ENCODE measurements around the gene LZTS2.

LZTS2 gene

GRCh38 chr10:101027106-101027720 lies 27.6 kb downstream of the LZTS2 start:
- H3K9me3 ChIP-seq (ENCODE audit: low read depth, low read length) = no peaks in the 10 kb centered on the region
- no peaks in the 10 kb centered on the region for H3K36me3 ChIP-seq (ENCODE audit: insufficient read depth, low read length)
- no peak overlapping the region for H3K27ac ChIP-seq
- no peak for DNase-seq (ENCODE audit: low read depth, low spot score)
- H3K4me3 ChIP-seq = no peak overlapping the region
- H3K9ac ChIP-seq (ENCODE audit: insufficient read length) = no peak overlapping the region
- TF ChIP-seq POLR2AphosphoS5 (IDR thresholded peaks at IDR 0.05; ENCODE audit: borderline replicate concordance, low read depth, low read length) (no peak), EZH2 (IDR thresholded peaks at IDR 0.05) (no peak), FOXP2 (optimal IDR thresholded peaks at IDR 0.05; ENCODE audit: control extremely low read depth, extremely low read length, insufficient read depth) (no peak)

- Histone ChIP-seq H3K36me3 (ENCODE audit: insufficient read depth, low read length) (no peaks in the 10 kb centered on the region), H3K9ac (ENCODE audit: insufficient read length) (no peak overlapping the region), H3K4me3 (no peak overlapping the region), H3K9me3 (ENCODE audit: low read depth, low read length) (no peaks in the 10 kb centered on the region), H3K27ac (no peak overlapping the region)
- TF ChIP-seq POLR2AphosphoS5 (IDR thresholded peaks at IDR 0.05; ENCODE audit: borderline replicate concordance, low read depth, low read length) (no peak), EZH2 (IDR thresholded peaks at IDR 0.05) (no peak), FOXP2 (optimal IDR thresholded peaks at IDR 0.05; ENCODE audit: control extremely low read depth, extremely low read length, insufficient read depth) (no peak)
- no peak for DNase-seq (ENCODE audit: low read depth, low spot score)
These were observed 29.1 kb downstream of the LZTS2 start for GRCh38 chr10:101028446-101029337.

- TF ChIP-seq FOXP2 (optimal IDR thresholded peaks at IDR 0.05; ENCODE audit: control extremely low read depth, extremely low read length, insufficient read depth) (no peak), EZH2 (IDR thresholded peaks at IDR 0.05) (no peak), POLR2AphosphoS5 (IDR thresholded peaks at IDR 0.05; ENCODE audit: borderline replicate concordance, low read depth, low read length) (no peak)
- H3K9ac ChIP-seq (ENCODE audit: insufficient read length) = no peak overlapping the region
- H3K4me3 ChIP-seq = no peak overlapping the region
- no peaks in the 10 kb centered on the region for H3K9me3 ChIP-seq (ENCODE audit: low read depth, low read length)
- no peak for DNase-seq (ENCODE audit: low read depth, low spot score)
- no peaks in the 10 kb centered on the region for H3K36me3 ChIP-seq (ENCODE audit: insufficient read depth, low read length)
- H3K27ac ChIP-seq = no peak overlapping the region
These were observed 30.1 kb downstream of the LZTS2 start for GRCh38 chr10:101029520-101030295.

- Histone ChIP-seq H3K36me3 (ENCODE audit: insufficient read depth, low read length) (no peaks in the 10 kb centered on the region), H3K9me3 (ENCODE audit: low read depth, low read length) (no peaks in the 10 kb centered on the region)
These were observed 31.0 kb downstream of the LZTS2 start for GRCh38 chr10:101030496-101031127.

GRCh38 chr10:101031128-101031795 lies 31.7 kb downstream of the LZTS2 start, which contains the start of the genes PDZD7 and SFXN3:
Gene PDZD7 (minus strand): TSS chr10:101031129. CDS start chr10:101030219, 910 bp downstream.
Gene SFXN3 (plus strand): TSS chr10:101031234. CDS start chr10:101034695, 3,461 bp downstream.
- Histone ChIP-seq H3K36me3 (ENCODE audit: insufficient read depth, low read length) (no peaks in the 10 kb centered on the region), H3K4me3 (peak within 1 kb of the TSS; percentile 75), H3K27ac (no peak within 1 kb of the TSS), H3K9me3 (ENCODE audit: low read depth, low read length) (no peaks in the 10 kb centered on the region), H3K9ac (ENCODE audit: insufficient read length) (no peak within 1 kb of the TSS)
- TF ChIP-seq FOXP2 (optimal IDR thresholded peaks at IDR 0.05; ENCODE audit: control extremely low read depth, extremely low read length, insufficient read depth) (no peak), EZH2 (IDR thresholded peaks at IDR 0.05) (no peak), POLR2AphosphoS5 (IDR thresholded peaks at IDR 0.05; ENCODE audit: borderline replicate concordance, low read depth, low read length) (no peak)
- no peak for DNase-seq (ENCODE audit: low read depth, low spot score)

More at GRCh38 chr10:101030496-101031127, 31.0 kb downstream of the LZTS2 start:
- no peak for DNase-seq (ENCODE audit: low read depth, low spot score)
- H3K9ac ChIP-seq (ENCODE audit: insufficient read length) = no peak overlapping the region
- TF ChIP-seq FOXP2 (optimal IDR thresholded peaks at IDR 0.05; ENCODE audit: control extremely low read depth, extremely low read length, insufficient read depth) (no peak), POLR2AphosphoS5 (IDR thresholded peaks at IDR 0.05; ENCODE audit: borderline replicate concordance, low read depth, low read length) (no peak), EZH2 (IDR thresholded peaks at IDR 0.05) (no peak)
- H3K4me3 ChIP-seq = peak overlapping the region; percentile 75
- no peak overlapping the region for H3K27ac ChIP-seq

- H3K27ac ChIP-seq = no peak overlapping the region
- H3K4me3 ChIP-seq = peak overlapping the region; percentile 75
- no peak for DNase-seq (ENCODE audit: low read depth, low spot score)
- no peak overlapping the region for H3K9ac ChIP-seq (ENCODE audit: insufficient read length)
- no peaks in the 10 kb centered on the region for H3K36me3 ChIP-seq (ENCODE audit: insufficient read depth, low read length)
- H3K9me3 ChIP-seq (ENCODE audit: low read depth, low read length) = no peaks in the 10 kb centered on the region
- no peak for TF ChIP-seq POLR2AphosphoS5 (IDR thresholded peaks at IDR 0.05; ENCODE audit: borderline replicate concordance, low read depth, low read length)
- TF ChIP-seq EZH2 (IDR thresholded peaks at IDR 0.05) = no peak
- TF ChIP-seq FOXP2 (optimal IDR thresholded peaks at IDR 0.05; ENCODE audit: control extremely low read depth, extremely low read length, insufficient read depth) = no peak
These were observed 32.4 kb downstream of the LZTS2 start for GRCh38 chr10:101031796-101032636.
